Caco-2 (cell line): ENCODE measurements around the gene ZNF2. TPM values are rescaled to one million over a fixed set of nuclear protein-coding genes. Genes with fewer than 3 reads are reported as not detected.

Experiments
- Bru-seq: library from RNA; stranded (reverse); fragments of 400-500 nt; gene quantifications from one replicate; lab custom pipeline; 2021; lab: Mats Ljungman, UMichigan
- BruChase-seq, 2 experiments: library from RNA; stranded (reverse); fragments of 400-500 nt; gene quantifications; one replicate each; lab custom pipeline; 2021; lab: Mats Ljungman, UMichigan
- BruUV-seq: library from RNA; stranded (reverse); fragments of 400-500 nt; replicated peaks from 2 replicates; lab custom pipeline; 2021; lab: Mats Ljungman, UMichigan
- CTCF ChIA-PET: fragments of 300-600 bp; sonication (Branson Sonifier 250); formaldehyde crosslinking; loops from one replicate; lab custom pipeline; 2022; ENCODE audit warnings: antibody characterized with exemption; lab: Charles Lee
- POLR2A ChIA-PET: fragments of 300-600 bp; sonication (Branson Sonifier 250); formaldehyde crosslinking; loops from one replicate; lab custom pipeline; 2022; ENCODE audit warnings: antibody characterized with exemption; lab: Charles Lee
- DNase-seq, 2 experiments: peaks; one replicate each; pipeline versions ENCODE4 v3.0.0 to v3.0.0-alpha.2; 2020 to 2022
- H3K27me3 ChIP-seq: replicated peaks from 2 replicates; pipeline ENCODE4 v1.6.0; 2011; ENCODE audit warnings: low read length; ENCODE audit not compliant: control insufficient read depth, insufficient read depth
- H3K36me3 ChIP-seq: 2 replicates; pipeline ENCODE4 v1.5.1; 2011; ENCODE audit warnings: low read length; ENCODE audit not compliant: control insufficient read depth, insufficient read depth
- H3K4me1 ChIP-seq: fragments of 250-450 bp; sonication (Bioruptor Pico); 2 replicates; pipeline ENCODE4 v1.5.1; 2020; ENCODE audit warnings: mild to moderate bottlenecking
- H3K4me3 ChIP-seq: 2 replicates; pipeline ENCODE4 v1.5.1; 2011; ENCODE audit warnings: low read depth, mild to moderate bottlenecking, control low read depth, low read length
- H3K9me3 ChIP-seq: fragments of 250-450 bp; sonication (Bioruptor Pico); 2 replicates; pipeline ENCODE4 v1.5.1; 2020; ENCODE audit warnings: mild to moderate bottlenecking, moderate library complexity
- H3K27ac Mint-ChIP-seq: one replicate; pipeline ENCODE4 v1.8.0; 2022; ENCODE audit warnings: mixed read lengths; ENCODE audit not compliant: unreplicated experiment
- H3K27me3 Mint-ChIP-seq: one replicate; pipeline ENCODE4 v1.8.0; 2022; ENCODE audit warnings: mixed read lengths; ENCODE audit not compliant: insufficient read depth, unreplicated experiment
- H3K36me3 Mint-ChIP-seq: one replicate; pipeline ENCODE4 v1.8.0; 2022; ENCODE audit warnings: mild to moderate bottlenecking, mixed read lengths; ENCODE audit not compliant: insufficient read depth, unreplicated experiment
- H3K4me1 Mint-ChIP-seq: one replicate; pipeline ENCODE4 v1.8.0; 2022; ENCODE audit warnings: low read depth, mixed read lengths; ENCODE audit not compliant: unreplicated experiment
- H3K4me3 Mint-ChIP-seq: one replicate; pipeline ENCODE4 v1.8.0; 2022; ENCODE audit warnings: mild to moderate bottlenecking, moderate library complexity, mixed read lengths; ENCODE audit not compliant: unreplicated experiment
- H3K9me3 Mint-ChIP-seq: one replicate; pipeline ENCODE4 v1.8.0; 2022; ENCODE audit warnings: mixed read lengths; ENCODE audit not compliant: unreplicated experiment
- intact Hi-C: fragments of 100-400 bp; cut with micrococcal nuclease; formaldehyde crosslinking; loops from one replicate; pipeline ENCODE4 v1.10.0; 2022; ENCODE audit not compliant: unreplicated experiment
- long read RNA-seq: library from polyadenylated mRNA; stranded (forward); transcript quantifications from one replicate; pipeline ENCODE4 v2.0.0, GENCODE V29; 2022
- total RNA-seq: library from RNA; stranded (reverse); gene quantifications from 2 replicates; pipeline ENCODE4 v1.2.3, GENCODE V29; 2022
- TF ChIP-seq, protein P1 (sequence below), 2 experiments: fragments of 200-600 bp in 1 of 2; IDR thresholded peaks; 1 replicate in 1 of 2; 2 replicates in 1 of 2; pipeline versions ENCODE4 v1.5.1 to v1.8.0; 2011 to 2022; ENCODE audit warnings: antibody characterized with exemption in 1 of 2, control low read depth in 1 of 2, inconsistent platforms in 1 of 2, low read depth in 1 of 2, low read length in 1 of 2, mild to moderate bottlenecking in 1 of 2, moderate library complexity in 1 of 2; ENCODE audit not compliant: insufficient read depth in 1 of 2, severe bottlenecking in 1 of 2, unreplicated experiment in 1 of 2

Gene ZNF2
- total RNA-seq (3.8 and 4.2 TPM in 2 replicates), Bru-seq, nascent RNA (percentile 60 among the genes with signal in this experiment), BruChase-seq, experiment 1, labeled RNA remaining after a 2-hour chase (percentile 59 among the genes with signal in this experiment), BruChase-seq, experiment 2, labeled RNA remaining after a 6-hour chase (percentile 54 among the genes with signal in this experiment)
- long read RNA-seq, partial matches to known transcripts, result 0 of 2 reads
- long read RNA-seq, other reads (novel, unspliced or antisense), result 1 of 2 reads

DNA sequence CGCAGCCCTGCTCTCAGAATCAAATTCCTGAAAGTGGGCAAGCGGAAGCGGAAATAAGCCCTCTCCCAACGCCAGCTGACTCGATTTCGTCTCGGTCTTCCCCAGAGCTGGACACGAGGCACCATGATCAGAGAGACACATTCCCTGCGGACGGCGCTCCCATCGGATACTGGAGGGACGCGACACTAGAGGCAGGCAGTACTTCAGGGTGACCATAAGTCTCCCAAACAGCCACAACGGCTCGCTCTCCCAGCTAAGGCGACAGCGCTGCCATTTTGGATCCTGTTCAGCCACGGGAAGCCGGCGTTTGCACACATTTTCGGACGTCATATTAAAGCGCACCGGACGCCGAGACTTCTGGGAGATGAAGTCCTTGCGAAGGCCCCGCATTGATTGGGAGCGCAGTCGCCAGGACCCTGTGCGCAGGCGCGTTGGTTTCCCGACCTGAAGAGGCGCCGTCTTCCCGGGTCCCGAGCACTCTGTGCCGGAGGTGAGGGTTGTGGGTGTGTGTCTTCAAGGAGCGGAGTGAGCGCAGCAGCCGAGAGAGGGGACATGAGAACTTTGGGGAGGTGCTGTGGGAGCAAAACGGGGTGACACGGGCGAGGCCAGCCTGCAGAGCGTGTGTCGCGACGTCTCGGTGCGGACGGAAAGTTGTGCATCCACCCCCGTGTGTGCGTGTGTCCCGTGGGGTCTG is at the start of gene ZNF2:
TSS of gene ZNF2 (plus strand) at position 439 of the 694 bp plus-strand sequence. CDS start 10,418 bp downstream, outside the sequence.
- ChIA-PET POLR2A (interaction anchor here (1.0 kb wide), 1 partner anchor 43 kb away, joined by 4 read pairs; no protein-coding TSS in a partner anchor), CTCF (interaction anchor here (0.6 to 1.2 kb wide), 3 partner anchors 44 to 90 kb away, joined by 3 to 7 read pairs (median 3); partner anchors contain the start of gene MRPS5)
- H3K4me1 ChIP-seq, result 0 out of 2 replicates have a peak, but pooled peaks cover 3% of the 10 kb centered on the region
- TF ChIP-seq, protein P1, sequence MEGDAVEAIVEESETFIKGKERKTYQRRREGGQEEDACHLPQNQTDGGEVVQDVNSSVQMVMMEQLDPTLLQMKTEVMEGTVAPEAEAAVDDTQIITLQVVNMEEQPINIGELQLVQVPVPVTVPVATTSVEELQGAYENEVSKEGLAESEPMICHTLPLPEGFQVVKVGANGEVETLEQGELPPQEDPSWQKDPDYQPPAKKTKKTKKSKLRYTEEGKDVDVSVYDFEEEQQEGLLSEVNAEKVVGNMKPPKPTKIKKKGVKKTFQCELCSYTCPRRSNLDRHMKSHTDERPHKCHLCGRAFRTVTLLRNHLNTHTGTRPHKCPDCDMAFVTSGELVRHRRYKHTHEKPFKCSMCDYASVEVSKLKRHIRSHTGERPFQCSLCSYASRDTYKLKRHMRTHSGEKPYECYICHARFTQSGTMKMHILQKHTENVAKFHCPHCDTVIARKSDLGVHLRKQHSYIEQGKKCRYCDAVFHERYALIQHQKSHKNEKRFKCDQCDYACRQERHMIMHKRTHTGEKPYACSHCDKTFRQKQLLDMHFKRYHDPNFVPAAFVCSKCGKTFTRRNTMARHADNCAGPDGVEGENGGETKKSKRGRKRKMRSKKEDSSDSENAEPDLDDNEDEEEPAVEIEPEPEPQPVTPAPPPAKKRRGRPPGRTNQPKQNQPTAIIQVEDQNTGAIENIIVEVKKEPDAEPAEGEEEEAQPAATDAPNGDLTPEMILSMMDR (IDR thresholded peaks at IDR 0.05; ENCODE audit: insufficient read depth in 1 of 2, low read depth in 1 of 2, low read length in 1 of 2, severe bottlenecking in 1 of 2, unreplicated experiment in 1 of 2), result no peak
- H3K4me1 Mint-ChIP-seq, result peaks cover 7% of the 10 kb centered on the region
- H3K27ac Mint-ChIP-seq, result peak within 1 kb of the TSS; percentile 97
- no TSS peak for BruUV-seq
- H3K36me3 Mint-ChIP-seq, result peaks cover 10% of the 10 kb centered on the region
- 0 out of 2 replicates have a peak, but pooled peaks cover 5% of the 10 kb centered on the region for H3K9me3 ChIP-seq
- no peaks in the 10 kb centered on the region for H3K27me3 ChIP-seq
- DNase-seq, result peak; percentile 97 to 98
- H3K4me3 Mint-ChIP-seq, result peak within 1 kb of the TSS; percentile 95
- H3K27me3 Mint-ChIP-seq, result no peaks in the 10 kb centered on the region
- H3K36me3 ChIP-seq, result no peaks in the 10 kb centered on the region
- H3K4me3 ChIP-seq, result peak within 1 kb of the TSS; percentile 89
- intact Hi-C loops, result loop anchor here (1.0 to 2.0 kb wide), 3 partner anchors 41 to 89 kb away; partner anchors contain the start of gene ZNF892
- H3K9me3 Mint-ChIP-seq, result no peaks in the 10 kb centered on the region

DNA sequence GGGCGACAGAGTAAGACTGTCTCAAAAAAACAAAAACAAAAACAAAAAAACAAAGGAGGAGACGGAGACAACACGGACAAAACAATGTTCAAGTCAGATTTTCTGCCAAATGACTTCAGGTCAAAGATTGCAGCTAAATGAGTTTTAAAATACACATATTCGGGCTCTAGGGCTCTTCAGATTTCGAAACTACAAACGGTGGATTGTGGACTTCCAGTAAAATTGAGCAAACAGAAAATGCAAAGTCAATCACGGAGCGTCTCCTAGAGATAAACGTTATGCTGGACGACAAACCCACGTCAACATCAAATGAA is 44.6 kb upstream of the ZNF2 start:
- peaks cover 10% of the 10 kb centered on the region for H3K36me3 Mint-ChIP-seq
- H3K36me3 ChIP-seq, result no peaks in the 10 kb centered on the region; the same call in 1 of the 2 replicates
- ChIA-PET POLR2A (interaction anchor here (0.6 kb wide), 1 partner anchor 20 kb away, joined by 10 read pairs; no protein-coding TSS in a partner anchor), CTCF (interaction anchor here (0.9 to 2.0 kb wide), 2 partner anchors 44 to 45 kb away, joined by 3 to 12 read pairs; partner anchors contain the start of gene ZNF2)
- no peaks in the 10 kb centered on the region for H3K27me3 Mint-ChIP-seq
- TF ChIP-seq, protein P1 (IDR thresholded peaks at IDR 0.05; ENCODE audit: insufficient read depth in 1 of 2, low read depth in 1 of 2, low read length in 1 of 2, severe bottlenecking in 1 of 2, unreplicated experiment in 1 of 2), result no peak
- H3K9me3 Mint-ChIP-seq, result peaks cover 7% of the 10 kb centered on the region
- no peaks in the 10 kb centered on the region for H3K9me3 ChIP-seq
- H3K4me1 Mint-ChIP-seq, result peaks cover 15% of the 10 kb centered on the region
- H3K27ac Mint-ChIP-seq, result peak overlapping the region; percentile 95
- no peak for DNase-seq
- H3K4me3 ChIP-seq, result peak overlapping the region; percentile 73
- intact Hi-C loops, result loop anchor here (1.0 kb wide), 1 partner anchor 86 kb away; the partner anchor contains the start of gene ZNF892
- no TSS peak for BruUV-seq
- H3K27me3 ChIP-seq, result no peaks in the 10 kb centered on the region
- H3K4me3 Mint-ChIP-seq, result peak overlapping the region; percentile 93
- H3K4me1 ChIP-seq, result peaks cover 6% of the 10 kb centered on the region; the same call in 1 of the 2 replicates
